Suppressor macrophage treated with lipopolysaccharide for 4 hours (primary cell): ENCODE data around the gene SSH3.

Experiments
- DNase-seq: peaks from one replicate; pipeline ENCODE4 v3.0.0-alpha.2; 2020

SSH3 gene

DNA sequence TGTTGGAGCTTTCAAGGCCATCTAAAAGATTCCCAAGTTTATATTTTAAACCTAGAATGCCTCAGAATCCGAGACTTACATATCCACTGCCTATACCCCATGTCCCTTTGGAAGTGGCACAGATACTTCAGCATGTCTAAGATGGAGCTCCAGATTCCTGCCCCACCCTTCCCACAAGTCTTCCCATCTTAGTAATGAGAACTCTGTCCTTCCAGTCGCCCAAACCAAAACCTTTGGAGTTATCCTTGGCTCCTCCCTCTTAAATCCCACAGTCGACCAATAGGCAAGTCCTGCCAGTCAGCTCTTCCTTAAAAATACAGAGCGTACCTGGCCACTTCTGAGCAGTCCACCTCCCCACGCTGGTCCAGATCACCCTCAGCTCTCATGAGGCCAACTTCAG is 45.7 kb downstream of the SSH3 start:
- DNase-seq = no peak

DNA sequence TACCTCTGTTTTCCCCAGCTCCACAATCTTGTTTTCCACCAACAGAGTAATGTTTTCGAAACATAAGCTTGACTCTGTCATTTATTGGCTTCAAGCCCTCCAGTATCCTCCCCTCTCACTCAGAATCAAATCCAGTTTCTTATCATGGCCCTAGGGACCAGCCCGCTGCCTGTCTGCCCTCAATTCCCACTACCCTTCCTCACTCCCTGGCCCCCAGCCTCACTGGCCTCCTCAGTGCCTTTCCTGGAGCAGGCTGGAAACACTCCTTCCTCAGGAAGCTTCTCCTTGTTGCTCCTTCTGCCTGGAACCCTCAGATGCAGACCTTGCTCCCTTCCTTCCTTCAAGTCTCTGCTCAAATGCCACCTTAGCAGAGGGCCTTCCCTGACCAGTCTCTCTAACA is 46.1 kb downstream of the SSH3 start:
- DNase-seq = no peak

GRCh38 chr11:67349928-67350465 is 46.7 kb downstream of the SSH3 start:
- DNase-seq = no peak

DNA sequence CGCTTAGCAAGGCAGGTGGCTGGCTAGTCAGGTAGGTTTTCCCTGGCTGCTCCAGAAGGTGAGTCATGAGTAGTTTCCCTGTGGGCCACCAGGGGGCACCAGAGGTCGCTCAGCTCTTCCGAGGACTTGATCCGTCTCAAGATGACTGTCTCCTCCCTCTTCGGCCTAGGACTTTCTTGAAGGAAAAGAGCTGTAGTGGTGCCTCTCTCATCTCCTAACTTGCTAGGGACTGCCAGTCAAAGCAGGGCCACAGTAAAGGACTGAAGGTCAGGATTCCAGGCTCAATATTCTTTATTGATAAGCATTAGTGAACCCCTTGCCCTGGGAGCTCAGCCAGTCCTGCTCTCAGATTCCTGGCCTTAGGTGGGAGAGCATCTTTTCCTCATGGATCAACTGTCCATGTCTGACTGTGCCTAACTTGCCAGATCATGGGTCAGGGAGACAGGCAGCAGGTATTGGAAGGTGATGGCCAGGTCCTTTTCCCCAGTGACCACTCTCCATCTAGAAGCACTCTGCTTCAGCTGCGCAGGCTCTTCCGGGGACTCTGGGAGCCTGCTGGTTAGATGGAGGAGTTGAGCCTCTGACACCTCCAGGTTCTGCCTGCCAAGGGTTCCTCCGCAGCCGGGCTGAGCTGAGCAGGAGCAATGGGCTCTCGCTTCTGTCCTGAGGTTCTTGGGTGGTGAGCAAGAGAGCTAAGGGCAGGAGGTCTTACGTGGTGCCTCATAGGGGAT is 48.1 kb downstream of the SSH3 start:
- peak; percentile 87 for DNase-seq

- peak; percentile 66 for DNase-seq
Observed at GRCh38 chr11:67352546-67353316, 49.4 kb downstream of the SSH3 start.

GRCh38 chr11:67353317-67354074 is 50.2 kb downstream of the SSH3 start, which contains the start of gene POLD4:
Gene POLD4 (minus strand): TSS chr11:67353546. CDS start chr11:67353399, 147 bp downstream.
- DNase-seq = peak; percentile 99

- DNase-seq = peak; percentile 89
Observed at GRCh38 chr11:67354075-67355022, 51.0 kb downstream of the SSH3 start.

- no peak for DNase-seq
Observed at GRCh38 chr11:67355023-67355793, 51.9 kb downstream of the SSH3 start.

DNA sequence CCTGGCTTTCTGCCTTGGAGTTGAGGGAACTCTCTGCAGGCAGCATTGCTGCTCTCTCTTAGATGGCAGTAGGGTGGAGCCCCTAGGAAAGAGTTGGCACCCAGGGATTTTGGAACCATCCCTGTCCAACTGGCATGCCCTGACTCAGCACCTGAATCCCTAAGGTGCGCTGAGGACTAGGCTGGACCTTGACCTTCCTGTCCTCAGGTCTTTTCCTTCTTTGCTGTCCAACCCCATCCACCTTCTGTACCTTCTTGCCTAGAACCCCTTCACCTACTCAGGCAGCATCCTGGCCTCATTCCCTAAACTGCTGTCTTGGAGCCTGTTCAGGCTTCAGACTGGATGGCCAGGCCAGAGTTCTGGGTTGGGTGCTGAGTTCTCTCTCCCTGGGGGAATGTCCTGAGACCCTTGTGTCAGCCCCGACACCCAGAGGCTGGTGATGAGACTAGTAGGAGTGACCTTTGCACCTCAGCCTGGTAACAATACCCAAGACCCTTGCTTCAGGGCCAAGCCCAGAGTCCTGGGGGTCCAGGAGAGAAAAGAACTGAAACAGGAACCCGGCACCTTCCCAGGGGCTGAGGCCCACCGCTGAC is 52.6 kb downstream of the SSH3 start:
- no peak for DNase-seq

DNA sequence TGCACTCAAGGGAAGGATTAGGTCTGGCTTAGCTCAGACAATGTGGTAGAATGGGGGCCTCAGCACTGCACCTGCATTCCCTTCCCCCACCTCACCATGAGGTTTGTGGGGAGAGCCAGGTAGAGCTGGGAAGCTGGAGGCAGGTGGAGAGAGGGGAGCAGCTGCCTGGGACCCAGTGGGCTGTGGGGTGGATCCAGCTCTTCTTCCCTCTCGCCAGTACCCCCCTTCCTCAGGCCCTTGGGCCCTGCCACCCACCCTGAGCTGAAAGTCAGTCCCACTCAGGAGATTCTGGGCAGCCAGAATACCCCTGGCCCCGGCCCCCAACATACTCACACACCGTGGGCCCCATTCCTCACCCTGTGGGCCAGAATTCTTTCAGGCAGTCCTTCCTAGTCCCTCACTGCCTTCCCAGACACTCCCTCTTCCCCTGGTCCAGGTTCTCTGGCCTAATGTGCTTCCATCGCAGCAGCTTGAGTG is 53.1 kb downstream of the SSH3 start:
- no peak for DNase-seq

- peak; percentile 95 for DNase-seq
Observed at GRCh38 chr11:67356864-67357561, 53.7 kb downstream of the SSH3 start.

DNA sequence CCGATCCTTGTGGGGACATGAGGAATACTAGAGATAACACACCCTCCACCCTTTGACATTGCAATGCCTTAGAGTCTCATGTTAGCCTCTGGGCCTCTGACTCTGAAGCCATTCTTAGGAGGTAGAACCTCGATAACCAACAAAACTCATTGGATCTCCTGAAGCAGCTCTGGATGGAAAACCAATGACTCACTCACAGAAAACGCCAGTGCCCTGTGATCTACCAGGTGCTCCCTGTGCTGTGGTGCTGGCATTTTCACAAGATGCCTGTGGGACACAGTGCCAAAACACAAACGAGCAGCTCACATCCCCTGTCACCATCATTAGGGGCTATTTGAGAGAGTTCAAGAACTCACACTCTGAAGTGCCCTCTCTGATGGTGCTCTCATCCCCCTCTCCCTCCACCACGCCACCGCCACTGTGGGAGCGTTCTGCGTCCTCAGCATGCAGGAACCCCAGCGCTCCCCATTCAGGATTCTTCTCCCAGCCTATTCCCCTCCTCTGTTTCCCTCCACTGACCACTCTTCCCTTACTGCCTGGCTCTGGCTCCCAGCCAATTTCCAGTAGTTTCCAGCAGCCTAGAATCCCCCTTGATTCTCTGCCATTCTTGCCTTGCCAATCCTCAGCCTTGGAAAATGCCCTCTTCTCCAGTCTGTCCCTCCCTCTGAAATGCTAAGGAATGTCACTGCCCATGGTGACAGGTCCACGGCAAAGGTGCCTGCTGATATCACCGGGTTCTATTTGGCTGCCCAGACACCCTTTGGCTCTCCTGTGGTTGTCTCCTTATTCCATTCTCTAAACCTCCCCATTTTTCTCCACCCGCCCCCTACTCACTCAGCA is 54.7 kb downstream of the SSH3 start:
- DNase-seq = no peak
